B cell (primary cell): ENCODE data around the gene MDFI. TPM values are rescaled to one million over a fixed set of nuclear protein-coding genes. Genes with fewer than 3 reads are reported as not detected.

Experiments
- ATAC-seq: fragments of 200-7000 bp; cut with Tn5 transposase; one replicate; pipeline ENCODE4 v1.10.0; 2021; ENCODE audit warnings: low read depth, mild to moderate bottlenecking, moderate number of reproducible peaks, moderate library complexity
- CTCF ChIA-PET: fragments of 350-600 bp; sonication (Branson Sonifier 250); formaldehyde crosslinking; loops from one replicate; lab custom pipeline; 2021; ENCODE audit warnings: antibody characterized with exemption, inconsistent platforms; lab: Charles Lee
- POLR2A ChIA-PET: fragments of 350-600 bp; sonication (Branson Sonifier 250); formaldehyde crosslinking; loops from one replicate; lab custom pipeline; 2021; ENCODE audit warnings: antibody characterized with exemption; lab: Charles Lee
- DNase-seq: peaks from one replicate; pipeline ENCODE4 v3.0.0; 2013
- H2AFZ ChIP-seq: 2 replicates; pipeline ENCODE4 v1.6.1; 2012; ENCODE audit warnings: mild to moderate bottlenecking, low read depth, low read length; ENCODE audit not compliant: insufficient read depth, poor library complexity, severe bottlenecking
- H3K27ac ChIP-seq, 2 donors: 1 replicate in 1 of 2; 2 replicates in 1 of 2; pipeline ENCODE4 v1.5.1; 2012 to 2013; ENCODE audit warnings: low read length in 2 of 2, mild to moderate bottlenecking in 2 of 2, moderate library complexity in 1 of 2
- H3K27me3 ChIP-seq, 4 experiments: fragments of 200-600 bp in 1 of 4; sonication (generic) in 1 of 4; replicated peaks in 1 of 4; 1 replicate in 2 of 4; 2 replicates in 2 of 4; pipeline versions ENCODE4 v1.6.1 to v1.7.0; 2013 to 2016; ENCODE audit warnings: low read length in 3 of 4, mild to moderate bottlenecking in 2 of 4, mixed read lengths in 1 of 4, moderate library complexity in 1 of 4; ENCODE audit not compliant: insufficient read depth in 4 of 4, control insufficient read depth in 3 of 4; ENCODE audit errors: control extremely low read depth in 1 of 4
- H3K36me3 ChIP-seq, 2 experiments: replicated peaks in 1 of 2; 1 replicate in 1 of 2; 2 replicates in 1 of 2; pipeline versions ENCODE4 v1.6.1 to v1.7.1; 2013; ENCODE audit warnings: low read length in 1 of 2; ENCODE audit not compliant: insufficient read depth in 2 of 2, control insufficient read depth in 1 of 2; ENCODE audit errors: control extremely low read depth in 1 of 2, extremely low read depth in 1 of 2
- H3K4me1 ChIP-seq, 2 donors: fragments of 200-600 bp in 1 of 2; sonication (generic) in 1 of 2; 1 replicate in 1 of 2; 2 replicates in 1 of 2; pipeline versions ENCODE4 v1.5.1 to v1.6.1; 2013 to 2017; ENCODE audit warnings: low read length in 2 of 2; ENCODE audit not compliant: control insufficient read depth in 2 of 2, insufficient read depth in 2 of 2
- H3K4me2 ChIP-seq: replicated peaks from 2 replicates; pipeline ENCODE3; 2012; ENCODE audit warnings: mild to moderate bottlenecking, low read depth, low read length; ENCODE audit not compliant: poor library complexity, severe bottlenecking
- H3K4me3 ChIP-seq, 5 experiments: fragments of 200-600 bp in 1 of 5; sonication (generic) in 1 of 5; 1 replicate in 3 of 5; 2 replicates in 2 of 5; pipeline versions ENCODE4 v1.5.1 to v1.7.0; 2011 to 2016; ENCODE audit warnings: low read length in 4 of 5, mild to moderate bottlenecking in 4 of 5, low read depth in 2 of 5, control low read depth in 1 of 5, moderate library complexity in 1 of 5; ENCODE audit not compliant: insufficient read depth in 1 of 5; ENCODE audit errors: control extremely low read depth in 1 of 5, extremely low read depth in 1 of 5
- H3K79me2 ChIP-seq: fragments of 200-600 bp; sonication (generic); one replicate; pipeline ENCODE4 v1.6.0; 2016; ENCODE audit warnings: low read length; ENCODE audit not compliant: control insufficient read depth, insufficient read depth
- H3K9ac ChIP-seq: fragments of 200-600 bp; sonication (generic); 2 replicates; pipeline ENCODE4 v1.6.1; 2017; ENCODE audit warnings: mild to moderate bottlenecking, low read length, moderate library complexity
- H3K9me3 ChIP-seq, 3 donors: one replicate each; pipeline versions ENCODE4 v1.6.1 to v1.7.1; 2013; ENCODE audit warnings: low read length in 2 of 3; ENCODE audit not compliant: control insufficient read depth in 2 of 3, insufficient read depth in 1 of 3; ENCODE audit errors: control extremely low read depth in 1 of 3
- H4K20me1 ChIP-seq: 2 replicates; pipeline ENCODE4 v1.6.0; 2012; ENCODE audit warnings: mild to moderate bottlenecking, low read length; ENCODE audit not compliant: insufficient read depth, control insufficient read depth, poor library complexity, severe bottlenecking
- H3K27ac Mint-ChIP-seq: one replicate; pipeline ENCODE4 v1.8.0; 2021; ENCODE audit warnings: mixed read lengths
- H3K27me3 Mint-ChIP-seq: one replicate; pipeline ENCODE4 v1.8.0; 2021; ENCODE audit warnings: mixed read lengths
- H3K4me1 Mint-ChIP-seq: one replicate; pipeline ENCODE4 v1.8.0; 2021; ENCODE audit warnings: mixed read lengths
- H3K4me3 Mint-ChIP-seq: one replicate; pipeline ENCODE4 v1.8.0; 2021; ENCODE audit warnings: mixed read lengths
- H3K9me3 Mint-ChIP-seq: one replicate; pipeline ENCODE4 v1.8.0; 2022; ENCODE audit warnings: mixed read lengths; ENCODE audit not compliant: insufficient read depth
- EZH2 ChIP-seq: IDR thresholded peaks from 2 replicates; pipeline ENCODE4 v1.6.1; 2012; ENCODE audit warnings: borderline replicate concordance, low read depth, mild to moderate bottlenecking, moderate library complexity, low read length; ENCODE audit not compliant: insufficient read depth, poor library complexity, severe bottlenecking
- WGBS: methylation state at CpG from one replicate; pipeline ENCODE4 v1.1.5; 2013; ENCODE audit warnings: missing lambda C conversion rate; ENCODE audit not compliant: insufficient coverage; 5-methylcytosine and 5-hydroxymethylcytosine counted together
- intact Hi-C: fragments of 100-400 bp; cut with micrococcal nuclease; formaldehyde crosslinking; loops from one replicate; pipeline ENCODE4 v1.10.0; 2022
- polyA plus RNA-seq: library from polyadenylated mRNA; depleted of rRNA; stranded (reverse); fragments of >200 nt; gene quantifications from 2 replicates; pipeline ENCODE4 v1.2.3, GENCODE V29; 2012
- total RNA-seq, 2 donors: library from RNA; stranded (reverse); fragments of 120-200 nt in 1 of 2; gene quantifications; 1 replicate in 1 of 2; 2 replicates in 1 of 2; pipeline versions ENCODE4 v1.2.3 to v1.2.4, GENCODE V29; 2013 to 2022
- TF ChIP-seq, protein P1 (sequence below): fragments of 200-600 bp; IDR thresholded peaks from one replicate; pipeline ENCODE4 v1.8.0; 2022; ENCODE audit warnings: antibody characterized with exemption, mild to moderate bottlenecking

The MDFI gene
- total and polyA plus RNA-seq, 2 donors (not counting 1 experiment from before 2014, with no cell fraction given) = not detected

DNA sequence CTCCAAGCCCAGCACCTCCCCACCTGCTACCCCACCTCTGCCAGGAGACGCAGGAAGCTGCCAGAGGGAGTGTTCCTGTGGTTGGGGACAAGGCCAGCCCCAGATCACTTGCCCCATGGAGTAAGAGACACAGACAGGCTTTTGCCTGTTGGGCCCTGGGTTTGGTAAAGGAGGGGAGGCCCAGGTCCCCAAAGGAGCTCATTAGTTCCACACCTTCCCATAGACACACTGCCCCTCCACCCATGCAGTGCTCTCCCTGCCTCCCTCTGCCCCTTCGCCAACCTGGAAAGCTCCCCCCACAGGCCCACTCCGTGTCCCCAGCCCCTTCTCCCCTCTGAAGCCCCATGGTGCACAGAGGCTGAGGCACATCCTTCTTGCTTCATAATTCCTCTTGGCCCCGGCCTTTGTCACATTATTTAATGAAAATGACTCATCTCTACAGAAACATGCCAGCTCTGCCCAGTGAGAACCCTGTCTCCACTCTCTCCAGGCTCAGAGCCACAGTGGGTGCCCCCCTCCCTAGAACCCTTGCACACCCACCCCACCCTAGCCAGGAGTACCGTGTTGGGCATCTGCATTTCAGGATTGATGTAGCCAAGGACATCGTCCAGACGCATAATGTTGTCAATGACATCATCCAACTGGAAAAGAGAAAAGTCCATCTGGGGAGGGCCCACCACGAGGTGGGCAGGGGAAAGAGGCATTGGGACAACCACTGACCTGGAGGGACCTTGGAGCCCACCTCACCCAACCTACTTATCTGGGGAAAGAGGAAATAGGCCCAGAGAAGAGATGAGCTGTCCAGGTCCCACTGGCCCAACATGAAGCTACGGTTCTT lies 51.1 kb downstream of the MDFI start:
- Mint-ChIP-seq H3K9me3 (no peaks in the 10 kb centered on the region), H3K27me3 (no peaks in the 10 kb centered on the region), H3K27ac (peak overlapping the region; percentile 68), H3K4me3 (no peak overlapping the region), H3K4me1 (peaks cover 23% of the 10 kb centered on the region)
- TF ChIP-seq, protein P1, sequence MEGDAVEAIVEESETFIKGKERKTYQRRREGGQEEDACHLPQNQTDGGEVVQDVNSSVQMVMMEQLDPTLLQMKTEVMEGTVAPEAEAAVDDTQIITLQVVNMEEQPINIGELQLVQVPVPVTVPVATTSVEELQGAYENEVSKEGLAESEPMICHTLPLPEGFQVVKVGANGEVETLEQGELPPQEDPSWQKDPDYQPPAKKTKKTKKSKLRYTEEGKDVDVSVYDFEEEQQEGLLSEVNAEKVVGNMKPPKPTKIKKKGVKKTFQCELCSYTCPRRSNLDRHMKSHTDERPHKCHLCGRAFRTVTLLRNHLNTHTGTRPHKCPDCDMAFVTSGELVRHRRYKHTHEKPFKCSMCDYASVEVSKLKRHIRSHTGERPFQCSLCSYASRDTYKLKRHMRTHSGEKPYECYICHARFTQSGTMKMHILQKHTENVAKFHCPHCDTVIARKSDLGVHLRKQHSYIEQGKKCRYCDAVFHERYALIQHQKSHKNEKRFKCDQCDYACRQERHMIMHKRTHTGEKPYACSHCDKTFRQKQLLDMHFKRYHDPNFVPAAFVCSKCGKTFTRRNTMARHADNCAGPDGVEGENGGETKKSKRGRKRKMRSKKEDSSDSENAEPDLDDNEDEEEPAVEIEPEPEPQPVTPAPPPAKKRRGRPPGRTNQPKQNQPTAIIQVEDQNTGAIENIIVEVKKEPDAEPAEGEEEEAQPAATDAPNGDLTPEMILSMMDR = no peak
- TF ChIP-seq EZH2 = no peak
- H4K20me1 ChIP-seq = peaks cover 71% of the 10 kb centered on the region
- H3K27ac ChIP-seq = peak overlapping the region in 1 of 2 donors; percentile 47
- peaks cover 0 to 79% of the 10 kb centered on the region in 2 experiments for H3K36me3 ChIP-seq
- no peak overlapping the region for H2AFZ ChIP-seq
- ChIA-PET CTCF (interaction anchor here (0.9 to 8.4 kb wide), 7 partner anchors 11 to 322 kb away, joined by 3 to 86 read pairs (median 6); no protein-coding TSS in a partner anchor), POLR2A (no interaction called here)
- H3K9ac ChIP-seq = no peak overlapping the region
- ATAC-seq (no peak), DNase-seq (no peak)
- peaks cover 11 to 21% of the 10 kb centered on the region in 2 donors for H3K4me1 ChIP-seq
- H3K27me3 ChIP-seq = no peaks in the 10 kb centered on the region
- no peak overlapping the region for H3K4me3 ChIP-seq
- no peak overlapping the region for H3K4me2 ChIP-seq
- intact Hi-C loops = no loop called here
- H3K79me2 ChIP-seq = peaks cover 44% of the 10 kb centered on the region
- no peaks in the 10 kb centered on the region for H3K9me3 ChIP-seq
- WGBS = 90% methylated on average over 6 of the region's 9 CpGs
